Measurements from ENCODE around the gene C6orf136.
A peak's percentile ranks its signal among the peaks of the same experiment; 100 is the strongest.
"Not testable (repeated sequence)": the region's sequence is repeated elsewhere in the genome, so short reads cannot be mapped to it uniquely, and the experiment has no call there.

DNA sequence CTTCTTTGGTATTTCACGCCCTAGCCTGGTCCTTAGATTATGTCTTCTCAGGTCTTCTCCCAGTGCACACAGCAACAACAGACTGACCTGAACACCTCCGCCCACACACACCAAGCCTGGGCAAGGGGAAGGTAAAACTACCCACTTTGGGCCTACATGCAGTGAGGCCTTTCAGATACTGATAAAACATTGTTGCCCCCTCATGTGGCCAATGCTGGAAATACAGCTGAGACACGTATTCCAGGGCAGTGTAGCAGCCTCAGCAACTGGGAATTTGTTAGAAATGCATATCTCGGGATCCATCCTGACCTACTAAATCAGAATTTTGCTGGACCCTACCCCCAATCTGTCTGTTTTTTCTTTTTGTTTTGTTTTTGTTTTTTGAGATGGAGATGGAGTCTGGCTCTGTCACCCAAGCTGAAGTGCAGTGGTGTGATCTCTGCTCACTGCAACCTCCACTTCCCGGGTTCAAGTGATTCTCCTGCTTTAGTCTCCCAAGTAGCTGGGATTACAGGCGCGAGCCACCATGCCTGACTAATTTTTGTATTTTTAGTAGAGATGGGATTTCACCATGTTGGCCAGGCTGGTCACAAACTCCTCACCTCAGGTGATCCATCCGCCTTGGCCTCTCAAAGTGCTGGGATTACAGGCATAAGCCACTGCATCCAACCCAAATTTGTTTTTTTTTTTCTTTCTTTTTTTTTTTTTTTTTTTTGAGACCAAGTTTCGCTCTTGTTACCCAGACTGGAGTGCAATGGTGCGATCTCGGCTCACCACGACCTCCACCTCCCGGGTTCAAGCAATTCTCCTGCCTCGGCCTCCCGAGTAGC is 49.4 kb upstream of the C6orf136 start:
- TF ChIP-seq RAD21 (IDR thresholded peaks at IDR 0.05; ENCODE audit: low read depth) = peak; percentile 59
- not testable (repeated sequence) for TF ChIP-seq TEAD4 (IDR thresholded peaks at IDR 0.05); FOXM1 (IDR thresholded peaks at IDR 0.05; ENCODE audit: borderline replicate concordance, low read depth); TAF1 (IDR thresholded peaks at IDR 0.05; ENCODE audit: low read depth); CREB1 (IDR thresholded peaks at IDR 0.05; ENCODE audit: low read depth); EP300 (IDR thresholded peaks at IDR 0.05; ENCODE audit: borderline replicate concordance); ZBTB7A (IDR thresholded peaks at IDR 0.05; ENCODE audit: low read depth); YY1 (IDR thresholded peaks at IDR 0.05; ENCODE audit: low read depth); TCF12 (IDR thresholded peaks at IDR 0.05; ENCODE audit: low read depth)
- TF ChIP-seq, protein P1, sequence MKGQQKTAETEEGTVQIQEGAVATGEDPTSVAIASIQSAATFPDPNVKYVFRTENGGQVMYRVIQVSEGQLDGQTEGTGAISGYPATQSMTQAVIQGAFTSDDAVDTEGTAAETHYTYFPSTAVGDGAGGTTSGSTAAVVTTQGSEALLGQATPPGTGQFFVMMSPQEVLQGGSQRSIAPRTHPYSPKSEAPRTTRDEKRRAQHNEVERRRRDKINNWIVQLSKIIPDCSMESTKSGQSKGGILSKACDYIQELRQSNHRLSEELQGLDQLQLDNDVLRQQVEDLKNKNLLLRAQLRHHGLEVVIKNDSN (IDR thresholded peaks at IDR 0.05) = not testable (repeated sequence)
- TF ChIP-seq, protein P2, sequence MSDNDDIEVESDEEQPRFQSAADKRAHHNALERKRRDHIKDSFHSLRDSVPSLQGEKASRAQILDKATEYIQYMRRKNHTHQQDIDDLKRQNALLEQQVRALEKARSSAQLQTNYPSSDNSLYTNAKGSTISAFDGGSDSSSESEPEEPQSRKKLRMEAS (IDR thresholded peaks at IDR 0.05) = not testable (repeated sequence)
- TF ChIP-seq, protein P3, sequence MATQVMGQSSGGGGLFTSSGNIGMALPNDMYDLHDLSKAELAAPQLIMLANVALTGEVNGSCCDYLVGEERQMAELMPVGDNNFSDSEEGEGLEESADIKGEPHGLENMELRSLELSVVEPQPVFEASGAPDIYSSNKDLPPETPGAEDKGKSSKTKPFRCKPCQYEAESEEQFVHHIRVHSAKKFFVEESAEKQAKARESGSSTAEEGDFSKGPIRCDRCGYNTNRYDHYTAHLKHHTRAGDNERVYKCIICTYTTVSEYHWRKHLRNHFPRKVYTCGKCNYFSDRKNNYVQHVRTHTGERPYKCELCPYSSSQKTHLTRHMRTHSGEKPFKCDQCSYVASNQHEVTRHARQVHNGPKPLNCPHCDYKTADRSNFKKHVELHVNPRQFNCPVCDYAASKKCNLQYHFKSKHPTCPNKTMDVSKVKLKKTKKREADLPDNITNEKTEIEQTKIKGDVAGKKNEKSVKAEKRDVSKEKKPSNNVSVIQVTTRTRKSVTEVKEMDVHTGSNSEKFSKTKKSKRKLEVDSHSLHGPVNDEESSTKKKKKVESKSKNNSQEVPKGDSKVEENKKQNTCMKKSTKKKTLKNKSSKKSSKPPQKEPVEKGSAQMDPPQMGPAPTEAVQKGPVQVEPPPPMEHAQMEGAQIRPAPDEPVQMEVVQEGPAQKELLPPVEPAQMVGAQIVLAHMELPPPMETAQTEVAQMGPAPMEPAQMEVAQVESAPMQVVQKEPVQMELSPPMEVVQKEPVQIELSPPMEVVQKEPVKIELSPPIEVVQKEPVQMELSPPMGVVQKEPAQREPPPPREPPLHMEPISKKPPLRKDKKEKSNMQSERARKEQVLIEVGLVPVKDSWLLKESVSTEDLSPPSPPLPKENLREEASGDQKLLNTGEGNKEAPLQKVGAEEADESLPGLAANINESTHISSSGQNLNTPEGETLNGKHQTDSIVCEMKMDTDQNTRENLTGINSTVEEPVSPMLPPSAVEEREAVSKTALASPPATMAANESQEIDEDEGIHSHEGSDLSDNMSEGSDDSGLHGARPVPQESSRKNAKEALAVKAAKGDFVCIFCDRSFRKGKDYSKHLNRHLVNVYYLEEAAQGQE (IDR thresholded peaks at IDR 0.05; ENCODE audit: low read depth) = not testable (repeated sequence)

Measured in Ishikawa (cell line).